K562 (cell line): ENCODE results near the gene ARHGDIA.

ENCODE experiments used
- CTCF ChIP-seq, 3 experiments: IDR thresholded peaks in 2 of 3; conservative IDR thresholded peaks in 1 of 3; 2 replicates each; pipeline ENCODE4 v1.5.1; 2011 to 2012; ENCODE audit warnings: low read length in 3 of 3, mild to moderate bottlenecking in 3 of 3, control low read depth in 2 of 3, improper control_type of control experiment in 1 of 3, inconsistent platforms in 1 of 3, low read depth in 1 of 3, mixed read lengths in 1 of 3, moderate library complexity in 1 of 3; ENCODE audit not compliant: insufficient read depth in 2 of 3
- EP300 ChIP-seq: IDR thresholded peaks from 2 replicates; pipeline ENCODE4 v1.6.1; 2012; ENCODE audit warnings: low read length, improper control_type of control experiment
- TAF1 ChIP-seq: IDR thresholded peaks from 2 replicates; pipeline ENCODE4 v1.6.1; 2011; ENCODE audit warnings: mild to moderate bottlenecking, low read length, moderate library complexity; ENCODE audit not compliant: insufficient read depth, control insufficient read depth, severe bottlenecking; ENCODE audit errors: extremely low read depth

DNA sequence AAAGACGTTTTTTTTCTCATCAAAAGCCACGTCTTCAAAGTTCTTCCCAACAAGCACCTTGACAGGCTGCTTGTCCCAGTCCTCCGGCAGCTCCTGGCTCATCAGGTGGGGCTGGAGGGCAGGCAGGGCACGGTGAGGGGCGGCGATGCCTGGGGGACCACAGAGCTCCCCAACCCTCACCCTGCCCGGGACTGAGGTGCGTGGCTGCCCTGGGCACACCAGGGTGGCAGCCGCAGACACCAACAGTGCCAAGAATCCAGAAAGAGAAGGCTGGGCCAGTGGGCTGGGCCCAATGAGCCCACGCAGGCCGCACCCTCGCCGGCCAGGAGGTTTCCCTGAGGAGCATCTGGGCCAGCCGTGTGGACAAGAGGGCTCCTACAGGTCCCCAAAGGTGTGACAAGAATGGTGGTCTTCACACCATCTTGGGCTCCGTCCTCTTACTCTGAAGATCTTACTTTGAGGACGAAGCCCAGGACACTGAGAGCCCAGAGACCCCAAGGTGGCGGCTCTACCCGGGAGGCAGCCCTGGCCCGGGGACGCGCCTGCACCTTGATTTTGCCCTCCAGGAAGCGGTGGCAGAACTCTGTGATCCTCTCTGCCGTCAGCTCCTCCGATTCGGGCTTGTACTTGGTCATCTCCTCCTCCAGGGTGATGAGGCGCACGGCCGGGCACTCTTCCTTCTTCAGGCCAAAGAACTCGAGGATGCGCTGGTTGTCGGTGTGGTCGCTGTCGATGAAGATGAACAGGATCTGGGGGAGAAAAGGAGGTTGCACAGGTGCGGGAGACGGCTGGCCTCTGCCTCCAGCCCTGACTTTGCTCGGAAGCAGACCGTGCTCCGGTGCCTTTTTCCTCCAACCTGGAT is 25.0 kb downstream of the ARHGDIA start:
- no peak for TF ChIP-seq EP300
- no peak for TF ChIP-seq TAF1
- TF ChIP-seq CTCF (IDR thresholded peaks at IDR 0.05 in 2 of 3, conservative IDR thresholded peaks at IDR 0.05 in 1 of 3; ENCODE audit: insufficient read depth in 2 of 3, low read depth in 1 of 3, low read length in 3 of 3), result no peak
